Measurements from ENCODE around the gene CHP1.
A peak's percentile ranks its signal among the peaks of the same experiment; 100 is the strongest.
"Not testable (repeated sequence)": the region's sequence is repeated elsewhere in the genome, so short reads cannot be mapped to it uniquely, and the experiment has no call there.

CHP1 gene

GRCh38 chr15:41258750-41259471 is 27.8 kb downstream of the CHP1 start:
- DNase-seq: no peak

- no peak for DNase-seq
Observed at GRCh38 chr15:41259546-41260189, 28.6 kb downstream of the CHP1 start.

DNA sequence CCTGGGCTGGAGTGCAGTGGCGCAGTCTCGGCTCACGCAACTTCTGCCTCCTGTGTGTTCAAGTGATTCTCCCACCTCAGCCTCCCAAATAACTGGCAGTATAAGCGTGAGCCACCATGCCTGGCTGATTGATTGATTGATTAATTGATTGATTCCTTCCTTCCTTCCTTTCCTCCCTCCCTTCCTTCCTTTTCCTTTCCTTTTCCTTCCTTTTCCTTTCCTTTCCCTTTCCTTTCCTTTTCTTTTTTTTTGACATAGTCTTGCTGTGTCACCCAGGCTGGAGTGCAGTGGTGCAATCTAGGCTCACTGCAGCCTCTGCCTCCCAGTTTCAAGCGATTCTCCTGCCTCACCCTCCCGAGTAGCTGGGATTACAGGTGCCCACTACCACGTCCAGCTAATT is 29.9 kb downstream of the CHP1 start:
- not testable (repeated sequence) for DNase-seq

- no peak for DNase-seq
Observed at GRCh38 chr15:41262571-41262970, 31.5 kb downstream of the CHP1 start.

DNA sequence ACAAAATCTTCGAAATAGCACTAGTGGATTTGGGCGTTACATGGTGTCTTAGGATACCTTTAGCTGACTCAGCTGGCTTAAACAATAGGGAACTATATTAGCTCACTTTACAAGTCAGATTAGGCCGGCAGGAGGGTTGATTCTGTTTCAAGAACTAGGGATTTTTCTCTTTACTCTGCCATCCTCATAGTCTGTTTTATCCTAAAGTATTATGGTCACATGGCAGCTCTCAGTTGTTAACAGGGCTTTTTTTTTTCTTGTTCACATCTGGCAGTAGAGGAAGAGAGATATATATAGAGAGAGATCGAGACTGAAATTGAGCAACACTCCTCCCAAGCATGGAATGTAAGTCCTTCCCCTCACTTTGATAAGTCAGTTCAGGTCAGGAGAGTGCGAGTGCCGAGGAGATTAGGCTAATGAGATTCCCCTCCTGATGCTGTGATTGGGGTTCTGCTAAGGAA is 32.9 kb downstream of the CHP1 start:
- no peak for DNase-seq

- no peak for DNase-seq
Observed at GRCh38 chr15:41269887-41270286, 38.8 kb downstream of the CHP1 start.

GRCh38 chr15:41276831-41277230 is 45.8 kb downstream of the CHP1 start:
- no peak for DNase-seq

DNA sequence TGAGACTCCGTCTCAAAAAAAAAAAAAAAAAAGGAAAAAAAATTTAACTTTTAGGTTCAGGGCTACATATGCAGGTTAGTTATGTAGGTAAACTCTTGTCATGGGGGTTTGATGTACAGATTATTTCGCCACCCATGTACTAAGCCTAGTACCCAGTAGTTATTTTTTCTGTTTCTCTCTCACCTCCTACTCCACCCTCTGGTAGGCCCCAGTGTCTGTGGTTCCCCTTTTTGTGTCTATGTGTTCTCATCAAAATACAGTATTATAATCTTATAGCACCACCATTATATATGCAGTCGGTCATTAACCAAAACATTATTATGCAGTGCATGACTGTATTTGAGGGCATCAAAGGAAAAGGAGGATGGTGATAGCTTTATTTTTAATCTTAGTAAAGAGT is 47.3 kb downstream of the CHP1 start:
- no peak for DNase-seq

GRCh38 chr15:41279535-41280283 is 48.6 kb downstream of the CHP1 start:
- DNase-seq: no peak

DNA sequence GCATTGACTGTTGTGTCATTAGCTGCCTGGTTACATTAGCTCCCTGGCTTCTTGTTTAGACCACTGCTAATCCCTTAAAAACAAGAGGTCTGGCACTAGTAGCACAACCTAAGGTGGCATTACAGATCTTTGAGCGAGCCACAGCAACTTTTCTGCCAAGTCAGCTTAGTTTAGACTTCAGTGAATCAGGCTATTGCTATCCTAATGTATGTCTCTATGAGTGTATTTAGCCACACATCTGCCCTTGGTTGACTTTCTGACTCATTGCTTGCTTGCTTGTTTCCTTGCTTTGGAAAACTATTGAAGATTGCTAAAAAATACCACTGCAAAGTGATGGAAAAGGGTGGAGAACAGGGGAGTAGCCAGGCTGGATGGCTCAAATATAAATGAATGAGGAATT is 50.2 kb downstream of the CHP1 start:
- no peak for DNase-seq

DNA sequence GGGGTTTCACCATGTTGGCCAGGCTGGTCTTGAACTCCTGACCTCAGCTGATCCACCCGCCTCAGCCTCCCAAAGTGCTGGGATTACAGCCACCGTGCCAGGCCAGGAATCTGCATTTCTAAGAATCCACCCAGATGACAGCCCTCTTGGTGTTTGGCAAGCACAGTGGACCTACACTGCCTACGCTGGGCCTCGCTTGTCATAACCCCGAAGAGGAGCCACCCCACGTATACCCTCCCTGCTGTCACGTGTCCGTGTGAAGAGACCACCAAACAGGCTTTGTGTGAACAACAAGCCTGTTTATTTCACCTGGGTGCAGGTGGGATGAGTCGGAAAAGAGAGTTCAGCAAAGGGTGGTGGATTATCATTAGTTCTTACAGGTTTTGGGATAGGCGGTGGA is 51.4 kb downstream of the CHP1 start:
- DNase-seq: not testable (repeated sequence)

- not testable (repeated sequence) for DNase-seq
Observed at GRCh38 chr15:41282980-41283652, 52.0 kb downstream of the CHP1 start.

DNA sequence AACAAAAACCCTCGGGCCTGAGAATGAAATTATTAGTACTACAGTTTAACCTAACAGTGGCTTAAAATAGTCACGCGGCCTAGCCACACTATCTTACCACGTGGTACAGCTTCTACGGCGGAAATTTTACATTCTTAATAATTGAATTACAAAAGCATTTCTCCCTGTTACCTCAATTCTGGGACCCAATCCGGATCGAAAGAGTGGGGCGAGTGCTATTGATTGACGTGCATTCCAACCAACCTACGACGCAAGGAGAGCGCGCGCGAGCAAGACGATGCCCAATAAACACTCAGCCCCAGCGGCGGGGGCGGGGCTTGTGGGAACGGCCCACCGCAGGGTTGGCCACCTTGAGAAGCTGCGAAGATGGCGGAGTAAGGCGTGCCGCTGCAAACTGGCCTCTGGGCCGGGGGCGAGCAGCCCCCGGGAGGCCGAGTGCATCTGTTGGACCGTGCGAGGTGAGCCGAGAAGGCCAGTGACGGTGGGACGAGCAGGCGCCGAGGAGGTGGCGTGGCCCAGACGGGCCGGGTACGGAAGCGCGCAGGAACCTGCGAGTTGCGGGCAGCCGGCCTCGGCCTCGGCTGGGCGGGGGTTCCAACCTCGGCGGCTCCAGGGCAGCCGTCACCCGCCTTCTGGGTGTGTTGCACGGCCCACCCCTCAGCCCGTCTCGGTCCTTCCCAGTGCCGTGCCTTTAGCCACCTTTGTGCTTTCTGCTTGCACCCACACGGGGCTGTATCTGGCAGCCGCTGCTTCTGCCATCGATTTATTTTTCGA is 52.8 kb downstream of the CHP1 start:
- DNase-seq: peak; percentile 98

DNA sequence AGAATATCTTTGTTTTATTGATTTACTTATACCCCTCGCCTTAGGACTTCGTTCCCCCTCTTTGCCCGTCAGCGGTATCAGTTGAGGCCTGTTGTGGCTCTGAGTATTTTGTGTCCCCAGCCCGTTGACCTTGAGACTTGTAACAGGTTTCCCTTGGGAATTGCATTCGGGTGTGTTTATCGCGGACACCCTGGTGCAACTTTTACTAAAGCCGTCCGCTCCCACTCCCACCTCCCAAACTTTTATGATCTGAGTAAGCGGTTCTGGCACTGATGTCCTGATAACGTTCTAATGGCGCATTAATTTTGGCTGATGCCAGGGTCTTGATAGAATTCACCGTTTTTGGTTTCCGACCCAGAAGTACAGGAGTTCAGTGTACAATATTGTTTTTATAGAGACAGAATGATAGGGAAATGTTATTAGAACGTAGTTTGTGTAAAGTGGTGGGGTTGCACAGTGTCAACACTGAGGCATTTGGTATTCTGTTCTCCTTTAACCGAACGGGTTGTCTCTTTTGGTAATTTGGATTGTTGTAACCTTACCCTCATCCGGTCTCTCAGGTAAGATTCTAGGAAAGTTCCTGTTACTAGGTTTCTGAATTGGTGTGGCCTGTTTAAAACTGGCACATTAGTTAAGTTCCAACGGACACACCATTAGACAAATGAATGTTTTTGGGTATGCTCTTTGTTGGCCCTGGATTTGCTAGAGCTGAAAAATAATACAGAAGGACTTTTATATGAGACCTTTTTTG is 53.5 kb downstream of the CHP1 start:
- no peak for DNase-seq

GRCh38 chr15:41285285-41285684 is 54.2 kb downstream of the CHP1 start:
- no peak for DNase-seq

DNA sequence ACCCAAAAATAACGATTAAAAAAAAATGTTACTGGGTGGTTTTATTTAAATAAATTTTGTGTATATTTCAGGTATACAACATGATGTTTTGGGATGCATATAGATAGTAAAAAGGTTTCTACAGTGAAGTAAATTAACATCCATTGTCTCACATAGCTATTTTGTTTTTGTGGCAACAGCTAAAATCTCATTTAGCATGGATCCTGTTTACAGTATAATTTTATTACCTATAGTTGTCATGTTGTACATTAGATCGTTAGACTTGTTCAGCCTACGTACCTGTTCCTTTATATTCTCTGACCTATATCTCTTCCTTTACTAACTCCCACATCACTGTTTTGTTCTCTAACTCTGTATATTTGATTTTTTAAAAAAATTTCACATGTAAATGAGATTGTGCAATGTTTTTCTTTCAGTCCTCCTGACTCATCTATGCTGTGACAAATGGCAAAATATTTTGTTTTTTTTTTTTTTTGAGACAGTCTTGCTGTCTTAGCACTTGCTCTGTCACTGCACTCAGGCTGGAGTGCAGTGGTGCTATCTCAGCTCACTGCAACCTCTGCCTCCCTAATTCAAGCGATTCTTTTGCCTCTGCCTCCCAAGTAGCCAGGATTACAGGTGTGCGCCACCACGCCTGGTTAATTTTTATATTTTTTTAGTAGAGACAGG is 55.7 kb downstream of the CHP1 start:
- no peak for DNase-seq

- no peak for DNase-seq
Observed at GRCh38 chr15:41288464-41288863, 57.4 kb downstream of the CHP1 start.

- DNase-seq: no peak
Observed at GRCh38 chr15:41289953-41290352, 58.9 kb downstream of the CHP1 start.

DNA sequence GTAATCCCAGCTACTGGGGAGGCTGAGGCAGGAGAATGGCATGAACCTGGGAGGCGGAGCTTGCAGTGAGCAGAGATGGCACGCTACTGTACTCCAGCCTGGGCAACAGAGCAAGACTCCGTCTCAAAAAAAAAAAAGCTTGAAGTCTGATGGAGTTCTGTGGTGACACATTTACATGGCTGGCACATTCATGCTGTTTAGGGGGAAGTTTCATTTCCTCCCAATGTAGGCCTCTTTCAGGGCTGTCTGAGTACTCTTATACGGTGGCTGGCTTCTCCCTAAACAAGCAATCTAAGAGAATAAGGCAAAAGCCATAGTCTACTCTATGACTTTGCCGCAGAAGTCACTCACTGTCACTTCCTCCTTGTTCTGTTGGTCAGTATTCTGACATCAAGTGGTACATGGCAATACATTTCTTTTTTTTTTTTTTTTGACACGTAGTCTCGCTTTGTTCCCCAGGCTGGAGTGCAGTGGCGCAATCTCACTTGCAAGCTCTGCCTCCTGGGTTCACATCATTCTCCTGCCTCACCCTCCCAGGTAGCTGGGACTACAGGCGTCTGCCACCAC is 60.1 kb downstream of the CHP1 start:
- no peak for DNase-seq

DNA sequence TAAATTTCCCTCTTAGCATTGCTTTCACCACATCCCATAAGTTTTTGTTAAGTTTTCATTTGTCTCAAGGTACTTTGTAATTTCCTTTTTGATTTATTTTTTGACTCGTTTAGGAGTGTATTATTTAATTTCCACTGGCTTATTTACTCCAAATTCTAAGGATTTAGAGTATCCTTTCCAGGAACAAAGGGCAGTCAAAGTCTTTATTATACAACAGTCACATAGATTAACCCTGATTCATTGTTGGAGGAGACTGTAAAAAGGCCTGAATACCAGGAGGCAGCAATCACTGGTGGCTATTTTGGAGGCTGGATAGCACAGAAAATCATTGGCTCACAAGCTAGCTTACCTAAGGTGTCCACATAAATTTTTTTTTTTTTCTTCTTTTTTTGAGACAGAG is 61.5 kb downstream of the CHP1 start:
- no peak for DNase-seq

DNA sequence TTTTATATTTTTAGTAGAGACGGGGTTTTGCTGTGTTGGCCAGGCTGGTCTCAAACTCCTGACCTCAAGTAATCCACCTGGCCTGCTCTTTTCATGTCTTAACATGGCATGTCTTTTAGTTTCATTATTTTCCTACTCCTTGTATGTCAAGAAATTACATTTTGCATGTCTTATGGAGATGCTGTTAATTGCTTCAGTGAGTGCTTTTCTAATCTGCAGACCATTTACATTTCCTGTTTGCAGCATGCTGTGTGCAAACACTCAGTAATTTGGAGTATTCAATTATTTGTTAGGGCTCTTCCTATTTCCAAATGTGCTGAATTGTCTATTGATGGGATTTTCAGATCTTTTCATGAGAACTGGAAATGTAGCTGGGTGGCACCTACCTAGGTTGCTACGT is 70.1 kb downstream of the CHP1 start:
- DNase-seq: not testable (repeated sequence)
